HG03520 (cell line): Measurements from ENCODE around the gene WSB2.
A peak's percentile ranks its signal among the peaks of the same experiment; 100 is the strongest.
"Not testable (repeated sequence)": the region's sequence is repeated elsewhere in the genome, so short reads cannot be mapped to it uniquely, and the experiment has no call there.

Source experiments
- ATAC-seq: cut with Tn5 transposase; IDR thresholded peaks from one replicate; pipeline ENCODE4 v1.9.1; 2021; ENCODE audit warnings: mild to moderate bottlenecking, moderate library complexity; ENCODE audit not compliant: unreplicated experiment

WSB2 gene

DNA sequence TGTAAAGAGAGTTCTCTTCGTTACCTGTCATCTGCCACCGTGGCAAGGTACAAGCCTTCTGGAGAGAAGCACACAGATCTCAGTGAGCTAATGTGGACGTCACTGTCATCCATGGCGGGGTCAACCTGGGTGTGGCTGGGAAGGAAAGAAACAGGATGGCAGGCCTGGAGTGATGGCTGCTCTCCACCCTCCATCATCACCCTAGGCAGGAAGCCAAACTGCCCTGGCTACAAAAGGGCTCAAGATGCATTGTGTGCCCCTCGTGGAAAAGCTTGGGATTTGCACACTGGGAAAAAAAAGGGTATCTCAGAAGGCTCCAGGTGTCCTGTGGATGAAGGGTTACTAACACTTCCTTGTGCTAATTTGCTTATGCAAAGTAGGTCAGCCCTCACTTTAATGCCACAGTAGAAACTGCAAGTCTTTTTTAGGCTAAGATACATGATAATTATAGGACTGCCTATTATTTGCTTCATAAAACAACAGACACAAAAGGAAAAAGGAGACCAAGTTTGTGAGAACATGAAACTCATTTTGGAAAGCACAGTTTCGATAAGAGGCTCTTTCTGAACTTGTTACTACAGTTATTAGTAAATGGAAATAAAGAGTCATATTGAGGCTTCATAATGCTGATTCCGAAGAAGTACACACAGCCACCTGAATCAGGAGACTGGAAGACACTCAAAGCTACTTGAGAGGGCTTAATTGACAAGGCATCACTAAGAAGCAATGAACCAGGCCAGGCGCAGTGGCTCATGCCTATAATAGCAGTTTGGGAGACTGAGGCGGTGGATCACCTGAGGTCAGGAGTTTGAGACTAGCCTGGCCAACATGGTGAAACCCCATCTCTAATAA lies 25.6 kb downstream of the WSB2 start:
- peak; percentile 75 for ATAC-seq

DNA sequence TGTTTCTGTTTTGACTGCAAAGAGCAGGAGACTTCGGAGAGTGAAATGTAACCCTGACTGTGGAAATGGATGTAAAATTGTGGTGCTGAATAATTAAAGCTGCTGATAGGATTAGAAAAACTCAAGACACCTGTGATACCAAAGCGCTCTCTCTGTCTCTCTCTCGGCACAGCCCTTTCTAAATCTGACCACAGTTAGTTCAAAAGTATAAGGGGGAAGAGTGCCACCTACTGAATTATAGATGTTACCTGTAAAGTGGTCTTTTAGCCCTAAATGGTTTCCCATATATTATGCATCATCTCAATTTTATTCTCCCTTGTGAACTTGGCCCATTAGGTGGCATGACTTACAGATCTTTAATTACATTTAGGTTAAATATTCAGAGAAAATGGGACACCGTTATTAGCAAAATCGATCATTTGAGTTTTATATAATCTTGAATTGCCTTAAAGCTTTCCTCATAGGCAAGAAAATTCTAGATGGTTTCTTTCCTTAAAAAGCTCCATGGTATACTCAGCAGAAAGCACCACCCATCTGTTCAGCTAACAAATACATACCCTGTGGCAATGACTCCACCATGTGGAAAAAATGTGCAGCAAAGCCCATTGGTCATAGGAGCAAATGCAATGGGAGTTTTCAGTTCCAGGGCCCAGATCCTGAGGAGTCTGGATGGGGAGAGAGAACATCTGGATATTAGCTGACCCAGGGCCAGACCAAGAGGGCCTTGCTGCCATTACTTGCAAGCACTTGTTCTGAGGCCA lies 26.4 kb downstream of the WSB2 start:
- ATAC-seq: no peak

DNA sequence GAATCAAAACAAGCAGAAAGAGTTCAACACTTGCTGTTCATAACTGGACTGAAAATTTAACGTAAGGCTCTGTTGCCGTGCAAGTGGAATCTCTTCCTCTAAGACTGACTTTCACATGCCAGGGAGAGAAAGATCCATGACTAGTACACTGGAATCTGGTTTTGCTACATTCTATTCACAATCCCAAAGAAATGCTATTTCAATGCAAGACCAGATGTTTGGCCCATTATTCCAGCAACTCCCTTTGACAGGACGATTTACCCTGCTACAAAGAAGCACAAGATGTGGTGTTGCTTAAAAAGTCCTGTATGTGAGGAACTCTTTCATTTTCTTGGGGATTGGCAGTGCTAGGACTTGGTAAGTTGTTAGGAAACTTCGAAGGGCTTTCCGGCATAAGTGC lies 27.1 kb downstream of the WSB2 start:
- no peak for ATAC-seq

DNA sequence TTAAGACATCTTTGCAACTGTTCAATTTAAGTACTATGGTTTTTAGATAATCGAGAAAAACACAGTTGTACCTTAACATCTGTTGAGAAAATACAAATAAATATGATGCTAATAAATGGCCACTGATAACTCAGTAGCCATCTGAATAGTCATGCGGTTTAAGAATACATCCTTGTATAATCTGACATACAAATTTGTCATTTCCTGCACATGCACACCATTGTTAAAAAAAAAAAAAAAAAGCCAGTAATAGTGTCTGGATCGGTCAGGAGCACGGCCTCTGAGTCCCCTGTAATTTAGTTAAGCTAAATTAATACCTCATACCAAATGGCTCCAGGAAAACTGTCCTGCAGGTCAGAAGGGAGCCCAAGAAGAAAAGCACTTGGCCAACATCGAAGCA lies 27.7 kb downstream of the WSB2 start:
- ATAC-seq: no peak

DNA sequence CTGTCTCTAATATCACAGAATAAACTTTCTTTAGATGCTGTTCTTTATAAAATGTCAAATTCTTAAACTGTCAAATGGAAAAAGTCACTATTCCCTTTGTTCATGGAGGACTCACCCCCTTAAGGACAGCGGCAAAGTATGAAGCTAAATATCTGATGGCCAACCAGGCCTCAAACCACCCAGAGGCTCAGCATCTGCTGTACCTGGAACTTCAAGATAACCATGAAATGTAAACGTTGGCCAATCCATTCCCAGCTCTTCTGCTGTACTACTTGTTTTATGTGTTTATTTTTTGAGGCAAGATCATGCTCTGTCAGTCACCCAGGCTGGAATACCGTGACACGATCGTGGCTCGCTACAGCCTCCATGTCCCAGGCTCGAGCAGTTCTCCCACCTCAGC lies 28.8 kb downstream of the WSB2 start:
- ATAC-seq: no peak

DNA sequence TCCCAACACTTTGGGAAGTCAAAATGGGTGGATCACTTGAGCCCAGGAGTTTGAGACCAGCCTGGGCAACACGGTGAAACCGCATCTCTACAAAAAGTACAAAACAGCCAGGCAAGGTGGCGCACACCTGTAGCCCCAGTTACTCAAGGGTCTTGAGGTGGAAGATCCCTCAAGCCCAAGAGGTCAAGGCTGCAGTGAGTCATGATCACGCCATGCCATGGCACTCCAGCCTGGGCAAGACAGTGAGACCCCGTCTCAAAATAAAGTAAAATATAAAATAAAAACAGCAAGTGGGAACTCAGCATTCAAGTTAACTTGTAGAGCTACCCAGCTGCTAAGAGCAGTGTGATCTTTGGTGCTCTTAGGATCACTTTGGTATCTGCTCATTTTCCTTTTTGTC lies 31.8 kb downstream of the WSB2 start:
- no peak for ATAC-seq

DNA sequence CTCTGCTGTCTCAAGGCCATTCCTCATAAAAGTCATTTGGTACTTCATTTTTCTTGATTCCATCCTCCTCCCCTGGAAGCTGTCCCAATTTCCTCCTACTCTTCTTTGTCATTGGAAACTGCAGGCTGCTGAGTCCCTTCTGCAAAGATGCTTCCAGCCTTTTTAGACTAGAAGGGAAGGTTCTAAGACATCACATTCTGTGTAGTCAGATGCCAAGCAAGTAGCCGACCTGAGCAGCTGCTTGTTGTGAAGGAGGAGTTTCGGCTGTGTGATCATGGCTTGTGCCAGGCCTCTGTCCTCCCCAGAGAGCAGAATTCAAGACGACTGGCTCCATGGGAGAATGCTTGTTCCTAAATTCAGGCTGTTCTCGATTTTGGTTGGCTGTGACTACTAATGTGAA lies 35.8 kb downstream of the WSB2 start:
- ATAC-seq: no peak

DNA sequence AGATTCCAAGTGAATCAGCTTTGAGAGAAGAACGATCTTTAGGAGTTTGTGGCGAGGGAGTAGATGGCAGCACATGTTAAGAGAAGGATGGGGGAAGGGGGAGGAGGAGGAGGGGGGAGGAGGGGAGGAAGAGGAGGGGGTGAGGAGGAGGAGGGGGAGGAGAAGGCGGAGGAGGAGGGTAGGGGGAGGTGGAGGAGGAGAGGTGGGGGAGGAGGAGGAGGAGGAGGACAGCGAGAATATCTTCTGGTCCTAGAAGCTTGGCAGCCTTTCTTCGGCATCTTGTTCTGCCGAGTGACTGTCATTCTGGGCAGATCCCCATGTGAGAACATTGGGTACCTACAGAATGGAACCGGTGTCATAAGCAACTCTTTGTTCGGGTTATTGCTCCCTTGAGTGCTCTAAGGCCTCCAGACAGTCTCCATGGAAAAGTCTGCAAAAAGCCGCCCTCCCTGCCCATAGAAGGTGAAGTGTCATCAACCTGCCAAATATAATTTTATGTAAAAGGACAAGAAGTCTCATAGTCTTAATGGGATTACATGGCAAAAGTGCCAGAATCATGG lies 37.6 kb downstream of the WSB2 start:
- no peak for ATAC-seq

DNA sequence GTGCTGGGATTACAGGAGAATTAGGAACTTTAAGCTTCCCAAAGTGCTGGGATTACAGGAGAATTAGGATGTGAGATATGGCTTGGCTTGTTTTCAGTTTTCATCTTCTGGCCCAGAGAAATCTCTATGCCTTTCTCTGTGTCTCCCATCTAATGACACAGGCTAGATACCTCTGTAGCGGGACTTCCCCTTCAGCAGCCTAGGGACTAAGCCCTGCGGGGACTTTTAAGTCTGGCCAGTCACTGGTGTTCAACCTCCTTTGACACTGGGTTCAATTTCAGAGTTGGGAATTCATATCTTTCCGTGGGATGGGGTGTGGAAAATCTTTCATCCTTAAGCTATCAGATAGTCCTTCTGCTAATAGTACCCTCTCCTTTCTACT lies 38.3 kb downstream of the WSB2 start:
- ATAC-seq: no peak

DNA sequence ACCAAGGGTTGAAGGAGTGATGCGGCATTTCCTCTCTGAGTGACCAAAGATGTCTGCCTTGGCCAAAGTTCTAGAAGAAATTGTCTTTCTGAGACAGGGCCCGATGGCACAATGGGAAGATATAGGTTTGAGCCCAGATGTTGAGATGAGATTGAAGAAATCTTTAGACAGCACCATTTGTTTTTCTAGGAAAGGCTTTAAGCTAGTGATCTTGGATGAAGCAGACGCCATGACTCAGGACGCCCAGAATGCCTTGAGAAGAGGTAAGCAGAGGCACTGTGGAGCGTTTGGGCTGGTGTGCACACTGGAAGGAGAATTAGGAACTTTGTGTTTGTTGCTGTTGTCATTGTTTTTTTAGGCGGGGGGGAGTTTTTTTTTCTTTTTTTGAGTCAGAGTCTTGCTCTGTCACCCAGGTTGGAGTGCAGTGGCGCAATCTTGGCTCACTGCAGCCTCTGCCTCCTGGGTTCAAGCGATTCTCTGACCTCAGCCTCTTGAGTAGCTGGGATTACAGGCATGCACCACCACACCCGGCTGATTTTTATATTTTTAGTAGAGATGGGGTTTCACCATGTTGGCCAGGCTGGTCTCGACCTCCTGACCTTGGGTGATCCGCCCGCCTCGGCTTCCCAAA lies 38.8 kb downstream of the WSB2 start:
- ATAC-seq: not testable (repeated sequence)

DNA sequence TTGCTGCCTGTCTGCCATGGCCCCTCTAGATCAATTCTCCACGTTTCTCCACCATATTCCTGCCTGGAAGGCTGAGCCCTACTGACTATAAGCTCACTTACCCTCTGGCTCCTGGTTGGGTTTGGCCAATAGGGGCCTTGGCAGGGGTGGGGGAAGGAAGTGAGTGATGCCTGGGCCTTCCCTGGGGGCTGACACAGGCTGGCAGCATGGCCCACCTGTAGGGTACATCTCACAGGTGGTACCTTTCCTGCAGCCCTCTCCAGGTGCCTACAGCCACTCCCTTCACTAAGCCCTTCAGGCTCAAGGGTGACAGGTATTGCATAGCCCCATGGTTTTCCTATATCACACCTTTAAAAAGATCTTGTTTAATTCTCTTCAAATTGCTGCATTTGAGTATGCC lies 40.9 kb downstream of the WSB2 start:
- no peak for ATAC-seq

DNA sequence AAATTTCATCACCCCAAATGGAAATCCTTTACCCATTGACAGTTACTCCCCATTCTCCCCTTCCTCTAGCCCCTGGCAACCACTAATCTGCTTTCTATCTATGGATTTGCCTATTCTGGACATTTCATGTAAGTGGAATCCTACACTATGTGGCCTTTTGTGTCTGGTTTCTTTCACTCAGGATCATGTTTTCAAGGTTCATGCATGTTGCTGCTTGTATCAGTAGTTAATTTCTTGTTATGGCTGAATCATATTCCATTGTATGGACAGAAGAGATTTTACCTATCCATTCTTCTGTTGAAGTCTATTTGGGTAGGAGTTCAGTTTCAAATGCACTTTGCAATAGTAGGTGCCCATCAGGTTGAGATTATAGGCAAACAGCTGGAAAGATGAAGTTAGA lies 43.1 kb downstream of the WSB2 start:
- no peak for ATAC-seq

DNA sequence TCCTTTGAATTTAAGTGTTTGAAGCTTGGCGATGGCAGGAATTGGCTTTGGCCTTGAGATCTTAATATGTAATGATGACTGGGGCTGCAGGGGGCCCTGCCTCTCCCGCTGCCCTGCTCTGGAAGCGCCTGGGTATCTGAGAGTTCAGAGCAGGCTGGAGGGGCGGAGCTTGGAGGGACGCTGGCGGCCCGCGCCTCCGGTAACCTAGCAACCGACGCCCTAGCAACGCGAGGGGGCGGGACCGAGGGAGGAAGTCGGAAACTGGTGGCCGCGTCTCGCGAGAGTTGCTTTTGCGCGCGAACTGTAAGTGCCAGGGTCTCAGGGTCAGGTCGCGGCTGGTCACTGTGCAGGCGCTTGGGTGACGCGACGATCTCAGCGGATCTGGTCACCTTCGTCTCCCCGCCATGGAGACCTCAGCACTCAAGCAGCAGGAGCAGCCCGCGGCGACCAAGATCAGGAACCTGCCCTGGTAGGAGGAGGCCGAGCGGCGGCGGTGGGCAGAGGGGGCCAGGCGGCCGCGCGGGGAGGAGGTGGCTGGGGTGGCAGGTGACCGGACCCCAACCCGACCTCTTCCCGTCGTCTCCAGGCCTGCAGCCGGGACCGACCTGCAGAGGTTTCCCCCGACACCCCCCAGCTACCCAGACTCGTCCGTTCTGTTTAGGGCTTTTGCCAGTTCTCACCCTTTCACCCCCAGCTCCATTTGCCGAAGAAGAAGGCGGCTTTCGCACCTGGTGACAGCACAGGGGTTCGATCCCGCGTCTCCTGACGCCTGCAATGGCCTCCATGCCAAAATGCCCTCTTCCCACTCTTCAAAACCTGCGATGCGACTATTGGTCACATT lies 44.3 kb downstream of the WSB2 start, which contains the start of gene RFC5:
Gene RFC5, plus strand, starts transcription at position 280 of the 841 bp plus-strand sequence. Its CDS starts 125 bp downstream, at position 405.
- peak; percentile 97 for ATAC-seq

DNA sequence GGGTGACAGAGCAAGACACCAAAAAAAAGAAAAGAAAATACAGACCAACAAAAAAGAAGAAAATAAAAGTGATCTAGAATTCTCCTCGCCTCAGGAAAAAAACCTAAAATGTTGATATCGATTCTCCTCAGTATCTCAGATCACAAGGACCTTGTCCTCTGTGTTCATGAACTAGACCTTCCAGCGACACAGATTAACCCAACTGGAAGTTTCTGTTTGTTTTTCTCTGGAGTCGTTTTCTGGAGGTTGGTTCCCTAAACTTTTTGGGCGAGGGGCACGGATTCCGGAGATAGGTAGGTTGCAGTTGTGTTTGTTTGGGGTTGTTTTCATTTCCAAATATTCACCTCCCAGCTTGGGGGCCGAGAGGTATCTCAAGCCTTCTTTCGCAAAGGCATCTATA lies 45.0 kb downstream of the WSB2 start:
- ATAC-seq: no peak

DNA sequence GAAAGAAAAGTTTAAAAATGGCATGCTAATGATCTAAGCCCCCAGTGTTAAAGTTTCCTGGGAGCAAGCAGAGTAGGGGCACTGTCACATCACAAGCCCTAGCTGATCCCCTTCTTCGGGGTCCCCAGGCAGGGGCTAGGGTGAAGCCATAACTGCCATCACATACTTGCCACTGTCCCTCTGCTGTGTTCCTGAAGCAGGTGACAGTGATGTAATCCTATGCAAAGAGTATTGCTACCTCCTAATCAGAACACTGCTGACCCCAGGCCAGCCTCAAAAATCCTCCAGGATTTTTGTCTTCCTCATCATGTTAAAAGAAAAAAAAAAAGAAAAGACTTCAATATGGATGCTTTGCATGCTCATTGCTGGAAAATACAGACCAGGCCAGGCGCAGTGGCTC lies 45.7 kb downstream of the WSB2 start:
- no peak for ATAC-seq

DNA sequence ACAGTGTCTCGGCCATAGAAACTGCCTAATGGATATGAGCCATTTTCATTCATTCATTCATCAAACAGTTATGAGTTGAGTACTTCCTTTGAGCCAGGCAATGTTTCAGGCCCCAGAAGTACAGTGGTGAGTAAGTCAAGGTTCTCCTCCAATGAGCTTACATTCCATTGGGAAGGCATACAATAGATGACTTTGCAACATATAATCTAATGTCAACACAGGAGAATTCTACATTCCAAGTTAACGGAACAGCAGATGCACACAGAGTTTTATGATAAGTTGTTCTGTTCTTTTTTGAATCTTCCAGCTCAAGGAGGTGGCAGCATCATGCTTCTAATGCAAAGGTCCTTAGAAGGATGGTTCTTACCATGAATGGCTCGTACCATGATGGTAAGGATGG lies 47.7 kb downstream of the WSB2 start:
- no peak for ATAC-seq

DNA sequence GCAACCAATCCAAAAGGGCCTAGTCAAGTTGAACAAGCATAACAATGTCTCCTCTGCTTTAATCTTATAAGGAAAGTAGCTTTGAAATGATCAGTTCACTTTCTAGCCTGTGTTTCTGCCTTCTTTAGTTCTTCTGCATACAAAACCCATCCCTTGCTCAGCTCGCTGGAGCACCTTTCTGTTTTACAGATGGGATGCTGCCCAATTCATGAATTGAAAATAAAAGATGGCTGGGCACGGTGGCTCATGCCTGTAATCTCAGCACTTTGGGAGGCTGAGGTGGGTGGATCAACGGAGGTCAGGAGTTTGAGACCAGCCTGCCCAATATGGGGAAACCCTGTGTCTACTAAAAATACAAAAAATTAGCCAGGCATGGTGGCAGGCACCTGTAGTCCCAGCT lies 49.0 kb downstream of the WSB2 start:
- no peak for ATAC-seq

DNA sequence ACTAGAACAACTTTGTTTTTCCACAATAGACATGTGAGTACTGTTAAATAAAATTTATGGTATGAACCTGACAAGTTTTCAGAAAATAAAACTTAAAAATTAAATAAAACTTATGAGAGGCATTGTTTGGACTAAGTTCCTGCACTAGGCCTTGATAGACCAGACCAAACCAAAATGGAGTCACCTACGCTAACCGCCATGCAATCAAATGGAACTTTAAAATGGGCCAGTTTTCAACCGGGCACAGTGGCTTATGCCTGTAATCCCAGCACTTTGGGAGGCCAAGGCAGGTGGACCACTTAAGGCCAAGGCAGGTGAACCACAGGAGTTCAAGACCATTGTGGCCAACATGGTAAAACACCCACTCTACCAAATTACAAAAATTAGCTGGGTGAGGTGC lies 49.6 kb downstream of the WSB2 start:
- ATAC-seq: no peak

DNA sequence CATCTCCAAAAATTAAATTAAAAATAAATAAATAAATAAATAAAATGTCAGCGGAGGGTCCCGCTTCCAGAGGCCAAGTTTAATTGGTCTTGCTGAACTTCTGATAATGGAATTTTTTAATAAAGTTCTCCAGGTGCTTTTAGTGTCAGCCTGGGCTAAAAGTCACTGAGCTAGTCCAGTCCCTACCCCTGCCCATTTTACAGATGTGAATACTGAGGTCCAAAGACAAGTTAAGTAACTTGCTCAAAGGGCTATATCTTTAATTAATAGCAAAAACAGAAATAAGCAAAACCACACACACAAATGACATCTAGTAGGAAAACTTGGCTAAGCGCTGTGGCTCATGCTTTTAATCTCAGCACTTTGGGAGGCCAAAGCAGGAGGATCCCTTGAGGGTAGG lies 50.1 kb downstream of the WSB2 start:
- ATAC-seq: no peak

DNA sequence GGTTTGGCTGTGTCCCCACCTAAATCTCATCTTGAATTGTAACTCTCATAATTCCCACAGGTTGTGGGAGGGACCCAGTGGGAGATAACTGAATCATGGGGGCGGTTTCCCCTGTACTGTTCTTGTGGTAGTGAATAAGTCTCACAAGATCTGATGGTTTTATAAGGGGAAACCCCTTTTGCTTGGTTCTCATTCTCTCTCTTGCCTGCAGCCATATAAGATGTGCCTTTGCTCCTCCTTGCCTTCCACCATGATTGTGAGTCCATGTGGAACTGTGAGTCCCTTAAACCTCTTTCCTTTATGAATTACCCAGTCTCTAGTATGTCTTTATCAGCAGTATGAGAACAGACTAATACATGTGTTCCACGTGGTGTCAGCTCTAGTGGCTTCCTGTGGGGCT lies 61.2 kb downstream of the WSB2 start:
- not testable (repeated sequence) for ATAC-seq

DNA sequence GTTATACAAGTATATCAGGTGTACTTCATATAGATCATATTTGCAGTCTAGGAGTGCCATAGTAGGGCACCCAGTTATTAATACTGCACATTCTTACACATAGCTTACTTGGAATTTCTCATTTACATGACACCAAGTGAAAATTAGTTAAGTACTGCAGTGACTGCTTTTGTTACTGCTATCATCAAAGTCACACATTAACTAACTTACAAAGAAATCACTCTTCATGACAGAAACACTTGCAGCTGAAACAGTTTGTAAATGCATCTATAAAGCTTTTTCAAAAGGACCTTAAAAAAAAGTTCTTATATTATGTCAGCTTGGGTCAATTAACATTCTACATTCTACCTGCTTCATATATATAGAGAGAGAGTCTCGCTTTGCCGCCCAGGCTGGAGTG lies 62.3 kb downstream of the WSB2 start:
- ATAC-seq: no peak
